NCI-H345 treated with DMSO at 0.1 percent for 48 hours (cell line): ENCODE results near the gene RAB26.

Experiments used
- DNase-seq: peaks from one replicate; lab custom pipeline; 2025; ENCODE audit not compliant: unreplicated experiment; lab: John Stamatoyannopoulos, UW

RAB26 gene

GRCh38 chr16:2159175-2159838 lies 10.9 kb downstream of the RAB26 start:
- DNase-seq = no peak

- DNase-seq = no peak
Observed at GRCh38 chr16:2160915-2161551, 12.6 kb downstream of the RAB26 start.

- no peak for DNase-seq
Observed at GRCh38 chr16:2161911-2162310, 13.5 kb downstream of the RAB26 start.

- DNase-seq = no peak
Observed at GRCh38 chr16:2162676-2163118, 14.3 kb downstream of the RAB26 start.

GRCh38 chr16:2163211-2163881 lies 14.9 kb downstream of the RAB26 start:
- no peak for DNase-seq

- DNase-seq = no peak
Observed at GRCh38 chr16:2165861-2166260, 17.4 kb downstream of the RAB26 start.

GRCh38 chr16:2166263-2167067 lies 18.0 kb downstream of the RAB26 start:
- DNase-seq = no peak

GRCh38 chr16:2167068-2167638 lies 18.7 kb downstream of the RAB26 start:
- DNase-seq = no peak

- DNase-seq = no peak
Observed at GRCh38 chr16:2170080-2170479, 21.7 kb downstream of the RAB26 start.

GRCh38 chr16:2170587-2171435 lies 22.4 kb downstream of the RAB26 start:
- DNase-seq = no peak

GRCh38 chr16:2171601-2172178 lies 23.3 kb downstream of the RAB26 start:
- DNase-seq = no peak

GRCh38 chr16:2172688-2173335 lies 24.4 kb downstream of the RAB26 start:
- DNase-seq = no peak

- DNase-seq = no peak
Observed at GRCh38 chr16:2173366-2173765, 24.9 kb downstream of the RAB26 start.

- no peak for DNase-seq
Observed at GRCh38 chr16:2173916-2174315, 25.5 kb downstream of the RAB26 start.

GRCh38 chr16:2174396-2175131 lies 26.1 kb downstream of the RAB26 start:
- DNase-seq = no peak

- DNase-seq = no peak
Observed at GRCh38 chr16:2175454-2175853, 27.0 kb downstream of the RAB26 start.

- no peak for DNase-seq
Observed at GRCh38 chr16:2176047-2176446, 27.6 kb downstream of the RAB26 start.

GRCh38 chr16:2177101-2177500 lies 28.7 kb downstream of the RAB26 start:
- no peak for DNase-seq

GRCh38 chr16:2177561-2177960 lies 29.1 kb downstream of the RAB26 start:
- no peak for DNase-seq
